PC-3 (cell line): Measurements from ENCODE around the gene PPP1R3G. TPM values are rescaled to one million over a fixed set of nuclear protein-coding genes. Genes with fewer than 3 reads are reported as not detected.

ENCODE experiments used
- ATAC-seq: fragments of 200-7000 bp; cut with Tn5 transposase; 2 replicates; pipeline ENCODE4 v1.9.1; 2020; ENCODE audit warnings: mild to moderate bottlenecking, moderate library complexity
- BruUV-seq: library from RNA; stranded (reverse); fragments of 400-500 nt; replicated peaks from 2 replicates; lab custom pipeline; 2021; lab: Mats Ljungman, UMichigan
- CTCF ChIA-PET: fragments of 300-600 bp; sonication (Branson Sonifier 250); formaldehyde crosslinking; loops from one replicate; lab custom pipeline; 2022; ENCODE audit warnings: antibody characterized with exemption; lab: Charles Lee
- POLR2A ChIA-PET: fragments of 300-600 bp; sonication (Branson Sonifier 250); formaldehyde crosslinking; loops from one replicate; lab custom pipeline; 2022; ENCODE audit warnings: antibody characterized with exemption; ENCODE audit not compliant: unreplicated experiment; lab: Charles Lee
- DNase-seq: peaks from one replicate; pipeline ENCODE4 v3.0.0-alpha.2; 2015
- H2AFZ ChIP-seq: fragments of 300-600 bp; sonication (generic); 2 replicates; pipeline ENCODE4 v1.6.0; 2016; ENCODE audit warnings: antibody characterized with exemption, low read length
- H3F3A ChIP-seq: fragments of 300-600 bp; sonication (generic); one replicate; pipeline ENCODE4 v1.6.0; 2017; ENCODE audit warnings: antibody characterized with exemption, low read length, control low read depth, mild to moderate bottlenecking; ENCODE audit not compliant: unreplicated experiment
- H3K27ac ChIP-seq: fragments of 300-600 bp; sonication (generic); 2 replicates; pipeline ENCODE4 v1.5.1; 2016; ENCODE audit warnings: mild to moderate bottlenecking, low read length
- H3K27me3 ChIP-seq: fragments of 300-600 bp; sonication (generic); 2 replicates; pipeline ENCODE4 v1.6.1; 2016; ENCODE audit warnings: low read length, mixed read lengths
- H3K36me3 ChIP-seq: fragments of 300-600 bp; sonication (generic); 2 replicates; pipeline ENCODE4 v1.6.1; 2016; ENCODE audit warnings: low read depth, mixed run types, low read length, mixed read lengths
- H3K4me1 ChIP-seq: fragments of 300-600 bp; sonication (generic); 2 replicates; pipeline ENCODE4 v1.5.1; 2016; ENCODE audit warnings: low read length; ENCODE audit not compliant: insufficient read depth
- H3K4me2 ChIP-seq: fragments of 300-600 bp; sonication (generic); 2 replicates; pipeline ENCODE4 v1.6.0; 2016; ENCODE audit warnings: low read length
- H3K4me3 ChIP-seq: fragments of 300-600 bp; sonication (generic); 2 replicates; pipeline ENCODE4 v1.5.1; 2016; ENCODE audit warnings: mild to moderate bottlenecking, low read length, mixed read lengths
- H3K79me2 ChIP-seq: fragments of 300-600 bp; sonication (generic); 2 replicates; pipeline ENCODE4 v1.6.1; 2017; ENCODE audit warnings: low read length, mixed read lengths
- H3K9ac ChIP-seq: fragments of 300-600 bp; sonication (generic); 2 replicates; pipeline ENCODE4 v1.6.0; 2016; ENCODE audit warnings: mild to moderate bottlenecking, low read length
- H3K9me2 ChIP-seq: fragments of 300-600 bp; sonication (generic); replicated peaks from 2 replicates; pipeline ENCODE4 v1.6.1; 2016; ENCODE audit warnings: mixed run types, low read length, mixed read lengths
- H3K9me3 ChIP-seq: fragments of 300-600 bp; sonication (generic); 2 replicates; pipeline ENCODE4 v1.6.1; 2016; ENCODE audit warnings: low read length, mixed read lengths
- H4K20me1 ChIP-seq: fragments of 300-600 bp; sonication (generic); 2 replicates; pipeline ENCODE4 v1.6.1; 2016; ENCODE audit warnings: low read length, mixed read lengths
- EZH2 ChIP-seq: fragments of 300-600 bp; sonication (generic); IDR thresholded peaks from one replicate; pipeline ENCODE4 v1.6.1; 2017; ENCODE audit warnings: antibody characterized with exemption, mild to moderate bottlenecking, low read length; ENCODE audit not compliant: unreplicated experiment
- EZH2phosphoT487 ChIP-seq: fragments of 300-600 bp; sonication (generic); IDR thresholded peaks from 2 replicates; pipeline ENCODE4 v1.6.1; 2018; ENCODE audit warnings: mild to moderate bottlenecking, antibody characterized with exemption, low read length, borderline replicate concordance
- intact Hi-C: fragments of 100-400 bp; cut with micrococcal nuclease; formaldehyde crosslinking; loops from 2 replicates; pipeline ENCODE4 v1.9.0; 2023
- total RNA-seq: library from RNA; depleted of rRNA; stranded (reverse); fragments of >200 nt; gene quantifications from 2 replicates; pipeline ENCODE4 v1.2.3, GENCODE V29; 2014
- TF ChIP-seq, protein P1 (sequence below): fragments of 300-600 bp; sonication (generic); conservative IDR thresholded peaks from 2 replicates; pipeline ENCODE4 v1.5.1; 2017; ENCODE audit warnings: antibody characterized with exemption, low read depth, mild to moderate bottlenecking, low read length

PPP1R3G gene
- total RNA-seq, 1 experiment from 2014 or later = 2.8 TPM

DNA sequence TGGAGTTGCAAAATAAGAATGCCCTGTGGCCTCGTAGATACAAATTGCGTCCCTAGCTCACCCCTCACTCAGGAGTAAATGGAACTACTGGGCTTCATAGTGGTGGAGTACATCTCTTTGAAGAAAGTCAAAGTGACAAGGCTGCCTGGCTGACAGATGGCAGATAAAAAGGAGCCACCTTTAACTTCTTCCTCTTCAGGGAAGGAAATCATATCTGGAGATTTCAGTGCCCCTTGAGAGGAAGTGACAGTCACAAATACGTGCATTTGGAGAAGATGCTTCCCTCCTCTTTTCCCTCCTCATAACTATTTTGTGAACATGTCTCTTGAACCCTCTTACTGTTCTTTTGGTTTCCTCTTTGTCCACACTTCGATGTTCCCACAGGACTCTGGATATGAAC is 43.2 kb downstream of the PPP1R3G start:
- Histone ChIP-seq H3K27me3 (no peaks in the 10 kb centered on the region), H4K20me1 (no peaks in the 10 kb centered on the region), H3K4me1 (peaks cover 14% of the 10 kb centered on the region), H3F3A (no peaks in the 10 kb centered on the region), H3K9me2 (no peaks in the 10 kb centered on the region), H3K27ac (no peak overlapping the region), H3K9ac (no peak overlapping the region), H3K4me2 (no peak overlapping the region), H3K4me3 (no peak overlapping the region), H3K79me2 (no peaks in the 10 kb centered on the region), H3K9me3 (no peaks in the 10 kb centered on the region), H3K36me3 (no peaks in the 10 kb centered on the region), H2AFZ (no peak overlapping the region)
- ChIA-PET CTCF (no interaction called here), POLR2A (interaction anchor here (0.6 kb wide), 1 partner anchor 20 kb away, joined by 4 read pairs; no protein-coding TSS in a partner anchor)
- ATAC-seq (no peak), DNase-seq (no peak)
- intact Hi-C loops = no loop called here
- no TSS peak for BruUV-seq
- TF ChIP-seq, protein P1, sequence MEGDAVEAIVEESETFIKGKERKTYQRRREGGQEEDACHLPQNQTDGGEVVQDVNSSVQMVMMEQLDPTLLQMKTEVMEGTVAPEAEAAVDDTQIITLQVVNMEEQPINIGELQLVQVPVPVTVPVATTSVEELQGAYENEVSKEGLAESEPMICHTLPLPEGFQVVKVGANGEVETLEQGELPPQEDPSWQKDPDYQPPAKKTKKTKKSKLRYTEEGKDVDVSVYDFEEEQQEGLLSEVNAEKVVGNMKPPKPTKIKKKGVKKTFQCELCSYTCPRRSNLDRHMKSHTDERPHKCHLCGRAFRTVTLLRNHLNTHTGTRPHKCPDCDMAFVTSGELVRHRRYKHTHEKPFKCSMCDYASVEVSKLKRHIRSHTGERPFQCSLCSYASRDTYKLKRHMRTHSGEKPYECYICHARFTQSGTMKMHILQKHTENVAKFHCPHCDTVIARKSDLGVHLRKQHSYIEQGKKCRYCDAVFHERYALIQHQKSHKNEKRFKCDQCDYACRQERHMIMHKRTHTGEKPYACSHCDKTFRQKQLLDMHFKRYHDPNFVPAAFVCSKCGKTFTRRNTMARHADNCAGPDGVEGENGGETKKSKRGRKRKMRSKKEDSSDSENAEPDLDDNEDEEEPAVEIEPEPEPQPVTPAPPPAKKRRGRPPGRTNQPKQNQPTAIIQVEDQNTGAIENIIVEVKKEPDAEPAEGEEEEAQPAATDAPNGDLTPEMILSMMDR = no peak
- TF ChIP-seq EZH2phosphoT487 (no peak), EZH2 (no peak)

DNA sequence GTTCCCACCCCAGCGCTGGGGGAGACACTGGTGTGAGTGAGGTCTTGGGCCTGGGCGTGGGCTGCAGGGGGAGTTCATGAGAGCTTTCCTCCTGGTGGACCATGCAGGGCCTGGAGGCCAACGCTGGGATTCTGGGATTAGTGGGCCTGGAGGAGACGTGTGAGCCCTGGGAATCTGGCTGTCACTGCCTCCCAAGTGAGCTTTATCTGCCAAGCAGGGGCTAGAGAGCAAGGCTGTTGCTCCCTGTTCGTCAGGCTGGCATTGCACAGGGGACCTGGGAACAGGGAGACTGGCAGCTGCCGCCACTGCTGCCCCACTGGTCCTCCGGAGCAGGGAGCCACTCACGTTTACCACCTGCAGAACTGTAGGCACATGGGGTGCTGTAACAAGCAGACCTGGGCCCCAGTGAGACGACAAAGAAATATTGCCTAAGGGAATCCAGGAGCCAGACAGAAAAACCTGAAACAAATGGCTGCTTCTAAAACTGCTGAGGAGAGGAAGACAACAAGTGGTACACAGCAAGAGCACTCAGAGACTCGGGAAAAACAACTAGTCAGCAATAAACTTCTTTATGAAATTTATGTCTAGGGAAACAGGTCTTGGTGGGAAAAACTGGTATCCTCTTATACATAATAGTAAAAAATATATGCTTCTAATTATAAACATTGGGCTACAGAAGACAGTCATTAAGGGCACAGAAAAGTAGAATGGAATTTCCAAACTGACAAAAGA is 45.2 kb downstream of the PPP1R3G start:
- H3K4me2 ChIP-seq = no peak overlapping the region
- no peak for TF ChIP-seq EZH2
- TF ChIP-seq, protein P1 = no peak
- TF ChIP-seq EZH2phosphoT487 = no peak
- no peak overlapping the region for H3K4me3 ChIP-seq
- H3K79me2 ChIP-seq = no peaks in the 10 kb centered on the region
- H3K9me2 ChIP-seq = no peaks in the 10 kb centered on the region
- H3F3A ChIP-seq = no peaks in the 10 kb centered on the region
- intact Hi-C loops = no loop called here
- H3K9me3 ChIP-seq = no peaks in the 10 kb centered on the region
- H3K27me3 ChIP-seq = no peaks in the 10 kb centered on the region
- no peaks in the 10 kb centered on the region for H3K36me3 ChIP-seq
- BruUV-seq = no TSS peak
- H3K4me1 ChIP-seq = peaks cover 6% of the 10 kb centered on the region
- no peak overlapping the region for H3K9ac ChIP-seq
- H4K20me1 ChIP-seq = no peaks in the 10 kb centered on the region
- no peak overlapping the region for H2AFZ ChIP-seq
- POLR2A ChIA-PET = no interaction called here
- DNase-seq (no peak), ATAC-seq (no peak)
- no peak overlapping the region for H3K27ac ChIP-seq
- CTCF ChIA-PET = no interaction called here

DNA sequence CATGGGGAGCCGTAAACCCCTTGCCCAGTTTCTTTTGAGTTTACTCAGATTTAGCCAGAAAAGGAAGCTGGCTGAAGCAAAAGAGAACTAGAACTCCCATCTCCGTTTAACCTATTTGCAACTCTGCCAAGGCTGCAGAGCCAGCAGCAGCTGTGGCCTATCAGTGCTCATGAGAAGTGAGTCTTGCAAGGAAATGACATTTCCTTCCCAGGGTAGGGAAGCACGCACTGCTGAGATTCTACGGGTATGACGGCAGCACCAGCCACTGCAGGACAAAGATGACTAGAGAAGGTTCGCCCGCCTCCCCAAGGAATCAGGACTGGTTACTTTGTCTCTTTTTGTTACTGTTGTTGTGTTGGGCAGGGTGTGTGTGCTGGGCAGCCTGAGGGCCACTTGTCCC is 47.6 kb downstream of the PPP1R3G start:
- POLR2A ChIA-PET = no interaction called here
- TF ChIP-seq EZH2phosphoT487 (no peak), EZH2 (no peak)
- TF ChIP-seq, protein P1 = no peak
- no peaks in the 10 kb centered on the region for H3K4me1 ChIP-seq
- H3K79me2 ChIP-seq = no peaks in the 10 kb centered on the region
- no peak overlapping the region for H2AFZ ChIP-seq
- no peak overlapping the region for H3K9ac ChIP-seq
- DNase-seq (no peak), ATAC-seq (no peak)
- H3F3A ChIP-seq = no peaks in the 10 kb centered on the region
- no peak overlapping the region for H3K27ac ChIP-seq
- CTCF ChIA-PET = no interaction called here
- no peaks in the 10 kb centered on the region for H3K27me3 ChIP-seq
- no peak overlapping the region for H3K4me2 ChIP-seq
- H3K36me3 ChIP-seq = no peaks in the 10 kb centered on the region
- BruUV-seq = no TSS peak
- no peaks in the 10 kb centered on the region for H4K20me1 ChIP-seq
- H3K9me2 ChIP-seq = no peaks in the 10 kb centered on the region
- intact Hi-C loops = no loop called here
- H3K4me3 ChIP-seq = no peak overlapping the region
- no peaks in the 10 kb centered on the region for H3K9me3 ChIP-seq
